Body of pancreas (tissue), 4 donors: Measurements from ENCODE around the gene TEX53. TPM values are rescaled to one million over a fixed set of nuclear protein-coding genes. Genes with fewer than 3 reads are reported as not detected.

Experiments
- ATAC-seq: fragments of 150-250 bp; one replicate; pipeline ENCODE4 v1.9.1; 2016
- DNase-seq, 4 donors: peaks; one replicate each; pipeline ENCODE4 v3.0.0-alpha.2; 2019
- H3K27ac ChIP-seq, 4 donors: fragments of 200-600 bp; sonication (generic); 1 replicate in 3 of 4; 2 replicates in 1 of 4; pipeline versions ENCODE4 v1.5.1 to v1.6.1; 2016 to 2019; ENCODE audit warnings: mild to moderate bottlenecking in 1 of 4, mixed read lengths in 1 of 4, moderate library complexity in 1 of 4
- H3K27me3 ChIP-seq, 2 donors: fragments of 200-600 bp; sonication (generic); one replicate each; pipeline ENCODE4 v1.6.0; 2016; ENCODE audit warnings: mild to moderate bottlenecking in 1 of 2
- H3K36me3 ChIP-seq, 2 donors: fragments of 200-600 bp; sonication (generic); replicated peaks in 1 of 2; 2 replicates each; pipeline ENCODE4 v1.5.1; 2016; ENCODE audit warnings: low read depth in 2 of 2; ENCODE audit not compliant: insufficient read depth in 1 of 2
- H3K4me1 ChIP-seq: fragments of 200-600 bp; sonication (generic); one replicate; pipeline ENCODE4 v1.6.0; 2016
- H3K4me3 ChIP-seq, 2 donors: fragments of 200-600 bp; sonication (generic); 1 replicate in 1 of 2; 2 replicates in 1 of 2; pipeline ENCODE4 v1.5.1; 2016 to 2019
- H3K9me3 ChIP-seq, 3 donors: fragments of 200-600 bp; sonication (generic); 1 replicate in 2 of 3; 2 replicates in 1 of 3; pipeline ENCODE4 v1.5.1; 2016
- CTCF ChIP-seq, 7 experiments: fragments of 450-650 bp in 4 of 7; fragments of 200-600 bp in 3 of 7; sonication (generic) in 3 of 7; IDR thresholded peaks; one replicate each; pipeline ENCODE4 v1.5.1; 2016 to 2019; ENCODE audit warnings: antibody characterized with exemption in 7 of 7
- POLR2A ChIP-seq, 3 donors: fragments of 450-650 bp; IDR thresholded peaks; one replicate each; pipeline ENCODE4 v1.6.1; 2016; ENCODE audit warnings: antibody characterized with exemption in 3 of 3, mild to moderate bottlenecking in 2 of 3
- WGBS, 2 donors: methylation state at CpG; one replicate each; pipeline ENCODE4 v1.1.5; 2017; 5-methylcytosine and 5-hydroxymethylcytosine counted together
- intact Hi-C: fragments of 100-400 bp; cut with DNase I; formaldehyde crosslinking; loops from one replicate; pipeline ENCODE4 v1.15.1; 2023
- total RNA-seq, 2 donors: library from RNA; depleted of rRNA; stranded (reverse); fragments of >200 nt; gene quantifications; one replicate each; pipeline ENCODE4 v1.1.0, GENCODE V29; 2016

Gene TEX53
- total RNA-seq, 2 donors from 2014 or later = not detected

GRCh38 chr9:114688379-114688778, 30.8 kb upstream of the TEX53 start:
- Histone ChIP-seq H3K36me3 (no peaks in the 10 kb centered on the region), H3K9me3 (no peaks in the 10 kb centered on the region), H3K27me3 (no peaks in the 10 kb centered on the region), H3K4me3 (no peak overlapping the region), H3K4me1 (no peaks in the 10 kb centered on the region), H3K27ac (no peak overlapping the region)
- intact Hi-C loops = no loop called here
- ATAC-seq (no peak), DNase-seq (no peak)
- 82 to 83% methylated on average over 4 of the region's 4 CpGs for WGBS, 2 donors
- no peak for TF ChIP-seq POLR2A (IDR thresholded peaks at IDR 0.05)
- no peak for TF ChIP-seq CTCF (IDR thresholded peaks at IDR 0.05)

- no peak for ATAC-seq
- Histone ChIP-seq H3K36me3 (no peaks in the 10 kb centered on the region), H3K4me3 (no peak overlapping the region), H3K27ac (no peak overlapping the region), H3K4me1 (no peaks in the 10 kb centered on the region), H3K27me3 (no peaks in the 10 kb centered on the region), H3K9me3 (no peaks in the 10 kb centered on the region)
- intact Hi-C loops = no loop called here
- TF ChIP-seq POLR2A (IDR thresholded peaks at IDR 0.05) (no peak), CTCF (IDR thresholded peaks at IDR 0.05) (no peak)
- no peak for DNase-seq
Observed at GRCh38 chr9:114687034-114687433, 29.4 kb upstream of the TEX53 start.

- TF ChIP-seq CTCF (IDR thresholded peaks at IDR 0.05) (no peak), POLR2A (IDR thresholded peaks at IDR 0.05) (no peak)
- no peaks in the 10 kb centered on the region for H3K36me3 ChIP-seq
- 71 to 75% methylated on average over 5 of the region's 5 CpGs for WGBS, 2 donors
- no peaks in the 10 kb centered on the region for H3K27me3 ChIP-seq
- intact Hi-C loops = no loop called here
- H3K4me3 ChIP-seq = no peak overlapping the region
- H3K27ac ChIP-seq = no peak overlapping the region
- H3K9me3 ChIP-seq = no peaks in the 10 kb centered on the region
- DNase-seq (no peak), ATAC-seq (no peak)
- H3K4me1 ChIP-seq = no peaks in the 10 kb centered on the region
Observed at GRCh38 chr9:114685951-114686350, 28.3 kb upstream of the TEX53 start.

- WGBS, 2 donors = 74 to 84% methylated on average over 6 of the region's 6 CpGs
- intact Hi-C loops = no loop called here
- TF ChIP-seq CTCF (IDR thresholded peaks at IDR 0.05) (no peak), POLR2A (IDR thresholded peaks at IDR 0.05) (no peak)
Observed at GRCh38 chr9:114684036-114684435, 26.4 kb upstream of the TEX53 start.

GRCh38 chr9:114682846-114683245, 25.2 kb upstream of the TEX53 start:
- no peaks in the 10 kb centered on the region for H3K27me3 ChIP-seq
- intact Hi-C loops = no loop called here
- H3K4me1 ChIP-seq = no peaks in the 10 kb centered on the region
- H3K4me3 ChIP-seq = no peak overlapping the region
- no peak overlapping the region for H3K27ac ChIP-seq
- ATAC-seq (no peak), DNase-seq (no peak)
- no peaks in the 10 kb centered on the region for H3K36me3 ChIP-seq
- no peaks in the 10 kb centered on the region for H3K9me3 ChIP-seq
- WGBS, 2 donors = 80 to 84% methylated on average over 3 of the region's 3 CpGs
- TF ChIP-seq POLR2A (IDR thresholded peaks at IDR 0.05) (no peak), CTCF (IDR thresholded peaks at IDR 0.05) (no peak)

More at GRCh38 chr9:114684036-114684435, 26.4 kb upstream of the TEX53 start:
- Histone ChIP-seq H3K4me1 (no peaks in the 10 kb centered on the region), H3K27ac (no peak overlapping the region), H3K27me3 (no peaks in the 10 kb centered on the region), H3K9me3 (no peaks in the 10 kb centered on the region), H3K4me3 (no peak overlapping the region), H3K36me3 (no peaks in the 10 kb centered on the region)
- ATAC-seq (no peak), DNase-seq (no peak)
